Fibroblast of lung (primary cell): ENCODE results near the gene KCNIP4. TPM values are rescaled to one million over a fixed set of nuclear protein-coding genes. Genes with fewer than 3 reads are reported as not detected.

Source experiments
- DNase-seq, 2 donors: peaks; one replicate each; pipeline versions ENCODE4 v3.0.0 to v3.0.0-alpha.2; 2010; ENCODE audit warnings: low read depth in 2 of 2
- H2AFZ ChIP-seq: 2 replicates; pipeline ENCODE4 v1.5.1; 2012; ENCODE audit warnings: low read length, control low read depth, inconsistent platforms
- H3K27ac ChIP-seq: 2 replicates; pipeline ENCODE4 v1.5.1; 2011; ENCODE audit warnings: low read length, control low read depth; ENCODE audit not compliant: insufficient read depth
- H3K27me3 ChIP-seq: 2 replicates; pipeline ENCODE4 v1.5.1; 2011; ENCODE audit warnings: mild to moderate bottlenecking, low read length; ENCODE audit not compliant: control insufficient read depth, insufficient read depth
- H3K36me3 ChIP-seq: 2 replicates; pipeline ENCODE4 v1.5.1; 2011; ENCODE audit warnings: low read length; ENCODE audit not compliant: control insufficient read depth, insufficient read depth
- H3K4me1 ChIP-seq: 2 replicates; pipeline ENCODE4 v1.5.1; 2011; ENCODE audit warnings: low read length; ENCODE audit not compliant: control insufficient read depth, insufficient read depth; ENCODE audit errors: extremely low read depth
- H3K4me2 ChIP-seq: 2 replicates; pipeline ENCODE4 v1.5.1; 2011; ENCODE audit warnings: low read length, control low read depth; ENCODE audit not compliant: insufficient read depth; ENCODE audit errors: extremely low read depth
- H3K4me3 ChIP-seq, 4 experiments: fragments of 200-600 bp in 1 of 4; sonication (generic) in 1 of 4; replicated peaks in 1 of 4; 2 replicates each; pipeline ENCODE4 v1.5.1; 2011 to 2016; ENCODE audit warnings: low read length in 4 of 4, low read depth in 3 of 4, mild to moderate bottlenecking in 3 of 4, control low read depth in 2 of 4, inconsistent platforms in 1 of 4, mixed read lengths in 1 of 4; ENCODE audit not compliant: insufficient read depth in 1 of 4; ENCODE audit errors: control extremely low read depth in 1 of 4
- H3K79me2 ChIP-seq: 2 replicates; pipeline ENCODE4 v1.5.1; 2012; ENCODE audit warnings: mild to moderate bottlenecking, low read length, inconsistent platforms; ENCODE audit not compliant: control insufficient read depth, insufficient read depth
- H3K9ac ChIP-seq: 2 replicates; pipeline ENCODE4 v1.5.1; 2011; ENCODE audit warnings: mild to moderate bottlenecking, low read length, control low read depth; ENCODE audit not compliant: insufficient read depth
- H3K9me3 ChIP-seq: 2 replicates; pipeline ENCODE4 v1.5.1; 2012; ENCODE audit warnings: low read depth, low read length; ENCODE audit not compliant: control insufficient read depth, insufficient read depth
- H4K20me1 ChIP-seq: 2 replicates; pipeline ENCODE4 v1.5.1; 2011; ENCODE audit warnings: low read length; ENCODE audit not compliant: control insufficient read depth, insufficient read depth; ENCODE audit errors: extremely low read depth
- EZH2 ChIP-seq: IDR thresholded peaks from 2 replicates; pipeline ENCODE4 v1.5.1; 2012; ENCODE audit warnings: low read length, control low read depth, mild to moderate bottlenecking; ENCODE audit errors: missing control alignments
- polyA plus RNA-seq, 2 donors: library from polyadenylated mRNA; depleted of rRNA in 1 of 2; stranded (reverse) in 1 of 2; unstranded in 1 of 2; fragments of >200 nt; gene quantifications; 2 replicates each; pipeline ENCODE4 v1.2.1, GENCODE V29; 2011 to 2012; ENCODE audit warnings: missing spikeins in 1 of 2
- total RNA-seq: library from RNA; depleted of rRNA; stranded (reverse); fragments of >200 nt; gene quantifications from 2 replicates; pipeline ENCODE4 v1.2.1, GENCODE V29; 2014
- TF ChIP-seq, protein P1 (sequence below), 2 donors: IDR thresholded peaks in 1 of 2; conservative IDR thresholded peaks in 1 of 2; 1 replicate in 1 of 2; 2 replicates in 1 of 2; pipeline ENCODE4 v1.5.1; 2011 to 2012; ENCODE audit warnings: low read length in 2 of 2, control low read depth in 1 of 2, inconsistent platforms in 1 of 2, low read depth in 1 of 2, mild to moderate bottlenecking in 1 of 2

Gene KCNIP4
- total and polyA plus RNA-seq, 2 donors (not counting 1 experiment from before 2014, with no cell fraction given), result not detected

GRCh38 chr4:21198683-21199082 lies 749.9 kb downstream of the KCNIP4 start:
- no peaks in the 10 kb centered on the region for H3K4me1 ChIP-seq
- no peaks in the 10 kb centered on the region for H4K20me1 ChIP-seq
- H3K79me2 ChIP-seq, result no peaks in the 10 kb centered on the region
- DNase-seq, result no peak
- H3K9me3 ChIP-seq, result no peaks in the 10 kb centered on the region
- H3K27me3 ChIP-seq, result no peaks in the 10 kb centered on the region
- H3K4me3 ChIP-seq, result no peak overlapping the region
- H3K9ac ChIP-seq, result no peak overlapping the region
- no peak overlapping the region for H3K4me2 ChIP-seq
- TF ChIP-seq, protein P1, sequence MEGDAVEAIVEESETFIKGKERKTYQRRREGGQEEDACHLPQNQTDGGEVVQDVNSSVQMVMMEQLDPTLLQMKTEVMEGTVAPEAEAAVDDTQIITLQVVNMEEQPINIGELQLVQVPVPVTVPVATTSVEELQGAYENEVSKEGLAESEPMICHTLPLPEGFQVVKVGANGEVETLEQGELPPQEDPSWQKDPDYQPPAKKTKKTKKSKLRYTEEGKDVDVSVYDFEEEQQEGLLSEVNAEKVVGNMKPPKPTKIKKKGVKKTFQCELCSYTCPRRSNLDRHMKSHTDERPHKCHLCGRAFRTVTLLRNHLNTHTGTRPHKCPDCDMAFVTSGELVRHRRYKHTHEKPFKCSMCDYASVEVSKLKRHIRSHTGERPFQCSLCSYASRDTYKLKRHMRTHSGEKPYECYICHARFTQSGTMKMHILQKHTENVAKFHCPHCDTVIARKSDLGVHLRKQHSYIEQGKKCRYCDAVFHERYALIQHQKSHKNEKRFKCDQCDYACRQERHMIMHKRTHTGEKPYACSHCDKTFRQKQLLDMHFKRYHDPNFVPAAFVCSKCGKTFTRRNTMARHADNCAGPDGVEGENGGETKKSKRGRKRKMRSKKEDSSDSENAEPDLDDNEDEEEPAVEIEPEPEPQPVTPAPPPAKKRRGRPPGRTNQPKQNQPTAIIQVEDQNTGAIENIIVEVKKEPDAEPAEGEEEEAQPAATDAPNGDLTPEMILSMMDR (conservative IDR thresholded peaks at IDR 0.05 in 1 of 2, IDR thresholded peaks at IDR 0.05 in 1 of 2; ENCODE audit: low read depth in 1 of 2, low read length in 2 of 2), result no peak
- TF ChIP-seq EZH2, result no peak
- no peaks in the 10 kb centered on the region for H3K36me3 ChIP-seq
- H2AFZ ChIP-seq, result no peak overlapping the region
- no peak overlapping the region for H3K27ac ChIP-seq

DNA sequence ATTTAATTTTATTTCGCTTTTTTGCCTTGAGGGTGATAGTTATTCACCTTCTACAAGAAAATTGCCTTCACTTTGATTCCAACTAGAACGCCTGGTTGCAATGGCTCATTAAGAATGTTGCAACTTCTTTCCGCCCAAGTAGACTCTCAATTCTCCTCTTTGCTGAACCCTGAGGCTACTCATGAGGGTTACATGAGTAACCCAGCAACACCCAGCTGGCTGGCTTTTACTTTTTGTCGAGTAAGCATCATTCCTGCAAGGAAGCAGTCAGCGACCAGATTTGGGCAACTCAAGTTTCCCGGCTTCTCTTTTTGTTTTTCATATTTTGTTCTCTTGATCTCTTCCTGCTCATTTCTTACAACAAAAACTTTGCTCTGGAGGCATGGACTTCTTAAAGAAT lies 752.9 kb downstream of the KCNIP4 start:
- no peak for TF ChIP-seq EZH2
- TF ChIP-seq, protein P1 (conservative IDR thresholded peaks at IDR 0.05 in 1 of 2, IDR thresholded peaks at IDR 0.05 in 1 of 2; ENCODE audit: low read depth in 1 of 2, low read length in 2 of 2), result no peak
- no peak overlapping the region for H3K4me3 ChIP-seq
- no peak for DNase-seq

DNA sequence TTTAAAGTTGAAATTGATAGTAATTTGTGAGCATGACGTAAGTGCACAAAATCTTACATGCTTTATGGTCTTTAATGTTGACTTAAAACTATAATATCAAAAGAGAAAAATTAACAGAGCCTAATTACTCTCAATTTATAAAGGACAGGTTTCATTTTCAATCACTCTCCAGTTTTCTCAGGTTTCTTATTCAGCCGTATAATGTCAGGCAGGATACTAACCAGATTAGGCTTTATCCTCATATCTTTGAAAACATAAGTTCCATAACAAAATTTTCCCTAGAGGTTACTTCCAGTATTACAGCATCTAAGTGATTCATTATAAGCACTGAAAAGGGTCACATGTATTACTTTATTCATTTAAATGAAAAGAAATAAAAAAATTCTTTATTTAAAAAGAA lies 756.2 kb downstream of the KCNIP4 start:
- Histone ChIP-seq H4K20me1 (no peaks in the 10 kb centered on the region), H3K4me2 (no peak overlapping the region), H3K4me3 (no peak overlapping the region), H3K9ac (no peak overlapping the region), H3K9me3 (no peaks in the 10 kb centered on the region), H3K36me3 (no peaks in the 10 kb centered on the region), H3K79me2 (no peaks in the 10 kb centered on the region), H3K4me1 (no peaks in the 10 kb centered on the region), H3K27me3 (no peaks in the 10 kb centered on the region), H3K27ac (no peak overlapping the region), H2AFZ (no peak overlapping the region)
- TF ChIP-seq, protein P1 (conservative IDR thresholded peaks at IDR 0.05 in 1 of 2, IDR thresholded peaks at IDR 0.05 in 1 of 2; ENCODE audit: low read depth in 1 of 2, low read length in 2 of 2), result no peak
- TF ChIP-seq EZH2, result no peak
- no peak for DNase-seq

More for the DNA sequence above, 752.9 kb downstream of the KCNIP4 start:
- no peaks in the 10 kb centered on the region for H3K79me2 ChIP-seq
- H3K9me3 ChIP-seq, result no peaks in the 10 kb centered on the region
- H3K4me1 ChIP-seq, result no peaks in the 10 kb centered on the region
- H3K27me3 ChIP-seq, result no peaks in the 10 kb centered on the region
- H3K4me2 ChIP-seq, result no peak overlapping the region
- no peak overlapping the region for H3K27ac ChIP-seq
- no peaks in the 10 kb centered on the region for H3K36me3 ChIP-seq
- H2AFZ ChIP-seq, result no peak overlapping the region
- H3K9ac ChIP-seq, result no peak overlapping the region
- no peaks in the 10 kb centered on the region for H4K20me1 ChIP-seq
